Measurements from ENCODE around the gene CDPF1. TPM values are rescaled to one million over a fixed set of nuclear protein-coding genes. Genes with fewer than 3 reads are reported as not detected.

CDPF1 gene
- polyA plus RNA-seq, 1 donor from 2014 or later: 32.7 TPM

DNA sequence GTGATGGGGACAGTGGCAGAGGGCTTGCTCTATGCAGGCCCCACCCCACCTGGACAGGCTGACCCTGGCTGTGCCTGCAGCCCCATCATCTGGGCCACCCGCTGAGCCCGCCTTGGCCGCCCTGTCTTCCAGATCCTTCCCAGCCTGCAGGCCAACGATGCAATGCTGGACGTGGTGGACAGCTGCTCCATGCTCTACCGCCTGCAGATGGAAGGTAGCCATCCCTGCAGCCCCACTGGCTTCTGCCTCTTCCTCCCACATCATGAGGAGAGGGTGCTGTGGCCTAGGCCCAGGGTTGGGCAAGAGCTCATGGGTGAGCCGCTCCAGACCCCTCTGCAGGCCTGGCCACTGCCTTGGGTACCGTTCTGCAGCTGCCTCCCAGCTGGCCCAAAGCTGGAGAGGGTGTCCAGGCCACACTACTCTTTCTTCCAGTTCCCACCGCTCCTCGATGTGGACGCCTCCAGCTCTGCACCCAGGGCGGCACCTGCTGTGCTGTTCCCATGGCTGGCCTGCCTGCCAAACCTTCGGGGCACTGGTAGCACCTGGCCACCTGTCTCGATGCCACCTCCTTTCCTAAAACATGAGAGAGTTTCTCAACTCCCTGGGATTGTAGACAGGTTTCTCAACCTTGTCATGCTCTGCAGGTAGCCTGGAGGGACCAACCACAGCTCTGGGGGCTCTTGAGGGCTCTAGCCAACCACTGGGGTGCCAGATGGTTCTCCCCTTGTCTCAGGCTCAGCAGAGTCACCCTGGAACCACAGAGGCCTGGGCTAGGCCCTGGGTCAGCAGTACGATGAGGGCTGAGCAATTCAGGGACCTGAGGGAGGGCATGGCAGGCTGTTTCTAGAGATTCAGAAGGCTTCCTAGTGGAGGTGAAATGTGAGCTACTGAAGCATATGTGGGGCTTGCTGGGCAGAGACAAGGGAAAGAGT lies 37.1 kb upstream of the CDPF1 start:
- H3K36me3 ChIP-seq (ENCODE audit: insufficient read depth, low read length): no peaks in the 10 kb centered on the region
- H3K9me3 ChIP-seq (ENCODE audit: low read length): no peaks in the 10 kb centered on the region
- no peak overlapping the region for H3K4me3 ChIP-seq (ENCODE audit: low read length)

DNA sequence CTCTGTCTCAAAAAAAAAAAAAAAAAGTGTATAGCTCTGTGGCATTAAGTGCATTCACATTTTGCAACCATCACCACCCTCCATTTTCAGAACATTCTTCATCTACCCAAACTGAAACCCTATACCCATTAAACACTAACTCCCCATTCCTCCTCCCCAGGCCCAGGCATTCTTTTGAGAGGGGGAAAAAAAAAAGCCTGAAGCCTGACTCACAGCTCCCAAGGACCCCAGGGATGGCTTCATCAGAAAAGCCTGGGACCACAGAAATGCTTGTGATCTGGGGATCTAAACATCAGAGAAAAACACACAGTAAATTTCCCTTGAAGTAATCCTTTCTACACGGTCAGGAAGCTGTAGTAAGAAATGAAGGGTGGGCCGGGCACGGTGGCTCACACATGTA lies 35.9 kb upstream of the CDPF1 start:
- Histone ChIP-seq H3K27me3 (ENCODE audit: insufficient read depth, low read depth, low read length) (no peaks in the 10 kb centered on the region), H3K79me2 (replicated peaks; ENCODE audit: insufficient read depth, low read length) (no peaks in the 10 kb centered on the region), H3K4me2 (ENCODE audit: low read length) (no peak overlapping the region), H3K9ac (ENCODE audit: low read length) (no peak overlapping the region), H3K27ac (ENCODE audit: low read length) (no peak overlapping the region), H3F3A (ENCODE audit: insufficient read depth, low read length, poor library complexity, severe bottlenecking) (no peaks in the 10 kb centered on the region), H3K9me2 (ENCODE audit: insufficient read depth, low read length) (no peaks in the 10 kb centered on the region), H3K9me3 (ENCODE audit: low read length) (no peaks in the 10 kb centered on the region), H3K36me3 (ENCODE audit: insufficient read depth, low read length) (no peaks in the 10 kb centered on the region), H4K20me1 (ENCODE audit: insufficient read depth) (no peaks in the 10 kb centered on the region), H3K4me3 (ENCODE audit: low read length) (no peak overlapping the region), H2AFZ (ENCODE audit: low read depth, low read length) (no peak overlapping the region)
- no peak for TF ChIP-seq POLR2AphosphoS5 (IDR thresholded peaks at IDR 0.05)
- TF ChIP-seq EZH2 (IDR thresholded peaks at IDR 0.05; ENCODE audit: borderline replicate concordance, insufficient read depth, low read length, poor library complexity, severe bottlenecking): no peak
- TF ChIP-seq MXI1 (conservative IDR thresholded peaks at IDR 0.05; ENCODE audit: poor library complexity, severe bottlenecking): no peak
- TF ChIP-seq, protein P1, sequence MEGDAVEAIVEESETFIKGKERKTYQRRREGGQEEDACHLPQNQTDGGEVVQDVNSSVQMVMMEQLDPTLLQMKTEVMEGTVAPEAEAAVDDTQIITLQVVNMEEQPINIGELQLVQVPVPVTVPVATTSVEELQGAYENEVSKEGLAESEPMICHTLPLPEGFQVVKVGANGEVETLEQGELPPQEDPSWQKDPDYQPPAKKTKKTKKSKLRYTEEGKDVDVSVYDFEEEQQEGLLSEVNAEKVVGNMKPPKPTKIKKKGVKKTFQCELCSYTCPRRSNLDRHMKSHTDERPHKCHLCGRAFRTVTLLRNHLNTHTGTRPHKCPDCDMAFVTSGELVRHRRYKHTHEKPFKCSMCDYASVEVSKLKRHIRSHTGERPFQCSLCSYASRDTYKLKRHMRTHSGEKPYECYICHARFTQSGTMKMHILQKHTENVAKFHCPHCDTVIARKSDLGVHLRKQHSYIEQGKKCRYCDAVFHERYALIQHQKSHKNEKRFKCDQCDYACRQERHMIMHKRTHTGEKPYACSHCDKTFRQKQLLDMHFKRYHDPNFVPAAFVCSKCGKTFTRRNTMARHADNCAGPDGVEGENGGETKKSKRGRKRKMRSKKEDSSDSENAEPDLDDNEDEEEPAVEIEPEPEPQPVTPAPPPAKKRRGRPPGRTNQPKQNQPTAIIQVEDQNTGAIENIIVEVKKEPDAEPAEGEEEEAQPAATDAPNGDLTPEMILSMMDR (IDR thresholded peaks at IDR 0.05; ENCODE audit: poor library complexity, severe bottlenecking): no peak
- no peak for TF ChIP-seq RAD21 (conservative IDR thresholded peaks at IDR 0.05)
- no peak for TF ChIP-seq TAF1 (IDR thresholded peaks at IDR 0.05; ENCODE audit: low read depth)
- no peak for TF ChIP-seq SMC3 (conservative IDR thresholded peaks at IDR 0.05; ENCODE audit: poor library complexity)
- TF ChIP-seq, protein P2, sequence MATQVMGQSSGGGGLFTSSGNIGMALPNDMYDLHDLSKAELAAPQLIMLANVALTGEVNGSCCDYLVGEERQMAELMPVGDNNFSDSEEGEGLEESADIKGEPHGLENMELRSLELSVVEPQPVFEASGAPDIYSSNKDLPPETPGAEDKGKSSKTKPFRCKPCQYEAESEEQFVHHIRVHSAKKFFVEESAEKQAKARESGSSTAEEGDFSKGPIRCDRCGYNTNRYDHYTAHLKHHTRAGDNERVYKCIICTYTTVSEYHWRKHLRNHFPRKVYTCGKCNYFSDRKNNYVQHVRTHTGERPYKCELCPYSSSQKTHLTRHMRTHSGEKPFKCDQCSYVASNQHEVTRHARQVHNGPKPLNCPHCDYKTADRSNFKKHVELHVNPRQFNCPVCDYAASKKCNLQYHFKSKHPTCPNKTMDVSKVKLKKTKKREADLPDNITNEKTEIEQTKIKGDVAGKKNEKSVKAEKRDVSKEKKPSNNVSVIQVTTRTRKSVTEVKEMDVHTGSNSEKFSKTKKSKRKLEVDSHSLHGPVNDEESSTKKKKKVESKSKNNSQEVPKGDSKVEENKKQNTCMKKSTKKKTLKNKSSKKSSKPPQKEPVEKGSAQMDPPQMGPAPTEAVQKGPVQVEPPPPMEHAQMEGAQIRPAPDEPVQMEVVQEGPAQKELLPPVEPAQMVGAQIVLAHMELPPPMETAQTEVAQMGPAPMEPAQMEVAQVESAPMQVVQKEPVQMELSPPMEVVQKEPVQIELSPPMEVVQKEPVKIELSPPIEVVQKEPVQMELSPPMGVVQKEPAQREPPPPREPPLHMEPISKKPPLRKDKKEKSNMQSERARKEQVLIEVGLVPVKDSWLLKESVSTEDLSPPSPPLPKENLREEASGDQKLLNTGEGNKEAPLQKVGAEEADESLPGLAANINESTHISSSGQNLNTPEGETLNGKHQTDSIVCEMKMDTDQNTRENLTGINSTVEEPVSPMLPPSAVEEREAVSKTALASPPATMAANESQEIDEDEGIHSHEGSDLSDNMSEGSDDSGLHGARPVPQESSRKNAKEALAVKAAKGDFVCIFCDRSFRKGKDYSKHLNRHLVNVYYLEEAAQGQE (IDR thresholded peaks at IDR 0.05; ENCODE audit: borderline replicate concordance): no peak
- no peak for TF ChIP-seq EP300 (conservative IDR thresholded peaks at IDR 0.05; ENCODE audit: poor library complexity, severe bottlenecking)

More for the DNA sequence above, 37.1 kb upstream of the CDPF1 start:
- Histone ChIP-seq H3K9ac (ENCODE audit: low read length) (no peak overlapping the region), H4K20me1 (ENCODE audit: insufficient read depth) (no peaks in the 10 kb centered on the region), H2AFZ (ENCODE audit: low read depth, low read length) (no peak overlapping the region), H3K4me2 (ENCODE audit: low read length) (no peak overlapping the region), H3K27ac (ENCODE audit: low read length) (no peak overlapping the region), H3K27me3 (ENCODE audit: insufficient read depth, low read depth, low read length) (no peaks in the 10 kb centered on the region), H3K9me2 (ENCODE audit: insufficient read depth, low read length) (no peaks in the 10 kb centered on the region), H3F3A (ENCODE audit: insufficient read depth, low read length, poor library complexity, severe bottlenecking) (no peaks in the 10 kb centered on the region), H3K79me2 (replicated peaks; ENCODE audit: insufficient read depth, low read length) (no peaks in the 10 kb centered on the region)
- no peak for TF ChIP-seq EP300 (conservative IDR thresholded peaks at IDR 0.05; ENCODE audit: poor library complexity, severe bottlenecking)
- TF ChIP-seq, protein P1 (IDR thresholded peaks at IDR 0.05; ENCODE audit: poor library complexity, severe bottlenecking): no peak
- no peak for TF ChIP-seq RAD21 (conservative IDR thresholded peaks at IDR 0.05)
- no peak for TF ChIP-seq MXI1 (conservative IDR thresholded peaks at IDR 0.05; ENCODE audit: poor library complexity, severe bottlenecking)
- no peak for TF ChIP-seq EZH2 (IDR thresholded peaks at IDR 0.05; ENCODE audit: borderline replicate concordance, insufficient read depth, low read length, poor library complexity, severe bottlenecking)
- no peak for TF ChIP-seq TAF1 (IDR thresholded peaks at IDR 0.05; ENCODE audit: low read depth)
- TF ChIP-seq POLR2AphosphoS5 (IDR thresholded peaks at IDR 0.05): no peak
- TF ChIP-seq, protein P2 (IDR thresholded peaks at IDR 0.05; ENCODE audit: borderline replicate concordance): no peak
- no peak for TF ChIP-seq SMC3 (conservative IDR thresholded peaks at IDR 0.05; ENCODE audit: poor library complexity)
